ENCODE results near the gene CAMTA1.

Gene CAMTA1

DNA sequence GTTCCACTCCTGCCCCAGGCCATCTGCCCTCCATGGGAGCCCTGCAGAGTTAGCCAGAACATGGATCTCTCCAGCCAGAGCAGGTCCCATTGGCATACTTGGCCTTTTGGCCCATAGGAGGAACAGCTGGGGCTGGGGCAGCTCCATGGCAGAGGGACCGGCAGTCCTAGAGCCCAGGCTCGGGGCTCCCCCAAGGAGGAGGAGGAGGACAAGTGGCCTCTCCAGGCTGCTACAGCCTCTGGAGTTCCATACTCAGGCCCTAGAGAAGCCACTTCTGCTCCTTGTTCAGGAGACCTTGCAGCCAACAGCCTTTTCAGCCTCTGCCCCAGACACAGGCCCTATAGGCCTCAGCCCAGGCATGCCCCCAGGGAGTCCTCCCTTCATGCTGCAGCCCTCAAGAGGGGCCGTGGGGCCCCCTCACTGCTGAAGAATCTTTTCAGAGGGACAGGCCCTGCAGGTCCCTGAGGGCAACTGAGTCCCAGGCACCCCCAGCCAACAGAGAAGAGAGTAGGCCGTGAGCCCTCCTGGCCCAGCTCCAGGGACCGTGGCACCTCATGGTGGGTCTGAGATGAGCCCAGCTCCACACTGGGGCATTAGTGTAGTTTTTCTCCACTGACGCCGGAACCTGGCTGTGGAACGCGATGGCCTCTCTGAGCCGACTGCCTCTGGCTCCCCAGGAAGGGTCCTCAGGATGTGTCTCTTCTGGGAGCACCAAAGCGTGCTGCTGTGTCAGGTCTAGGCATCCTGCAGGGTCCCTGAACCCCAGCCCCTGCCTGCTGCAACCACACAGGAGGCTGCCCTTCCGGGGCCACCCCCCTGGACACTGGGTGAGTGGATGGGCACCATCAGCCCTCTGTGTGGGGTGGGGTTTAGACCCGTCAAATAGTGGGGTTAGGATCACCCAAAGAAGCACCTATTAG is 688.2 kb downstream of the CAMTA1 start:
- no peak for DNase-seq

DNA sequence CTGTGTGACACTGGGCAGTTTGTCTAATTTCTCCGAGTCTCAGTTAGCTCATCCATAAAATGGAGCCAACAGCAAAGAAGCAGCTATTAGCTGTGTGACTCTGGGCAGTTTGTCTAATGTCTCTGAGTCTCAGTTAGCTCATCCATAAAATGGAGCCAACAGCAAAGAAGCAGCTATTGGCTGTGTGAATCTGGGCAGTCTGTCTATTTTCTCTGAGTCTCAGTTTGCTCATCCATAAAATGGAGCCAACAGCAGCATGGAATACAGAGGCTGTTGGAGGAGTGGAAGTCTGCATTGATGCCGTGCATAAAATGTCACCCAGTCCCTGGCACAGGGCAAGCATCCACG is 688.9 kb downstream of the CAMTA1 start:
- DNase-seq = no peak

DNA sequence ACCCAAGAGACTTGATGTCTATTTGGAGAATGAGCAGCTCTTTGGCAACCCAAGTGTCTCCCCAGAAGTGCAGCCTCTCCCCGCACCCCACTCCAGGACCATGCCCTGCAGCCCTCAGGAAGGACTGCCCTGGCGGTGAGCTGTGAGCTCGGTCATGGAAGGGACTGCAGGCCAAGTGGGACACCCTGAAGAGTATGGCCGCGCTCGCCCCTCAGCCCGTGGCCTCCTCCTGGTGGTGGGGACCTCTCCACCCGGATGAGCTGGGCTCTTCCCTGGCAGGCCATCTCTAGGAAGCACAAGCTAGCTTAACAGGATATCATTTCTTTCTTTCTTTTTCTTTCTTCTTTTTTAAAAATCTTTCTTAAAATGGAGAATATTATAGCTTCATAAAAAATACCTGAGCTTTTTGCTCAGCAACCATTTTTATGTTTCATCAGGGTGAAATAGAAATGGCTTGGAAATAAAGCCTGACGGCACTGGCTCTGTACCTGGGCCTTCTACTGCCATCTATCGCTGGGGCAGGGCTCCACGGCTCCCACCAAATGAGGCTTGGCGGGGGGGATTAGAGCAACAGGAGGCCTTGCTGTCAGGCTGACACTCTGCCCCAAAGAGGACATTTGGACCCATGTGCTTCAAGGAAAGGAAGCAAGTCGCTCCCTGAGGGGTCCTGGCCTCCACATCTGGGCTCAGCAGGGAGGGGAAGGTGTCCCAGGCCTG is 689.7 kb downstream of the CAMTA1 start:
- no peak for DNase-seq

DNA sequence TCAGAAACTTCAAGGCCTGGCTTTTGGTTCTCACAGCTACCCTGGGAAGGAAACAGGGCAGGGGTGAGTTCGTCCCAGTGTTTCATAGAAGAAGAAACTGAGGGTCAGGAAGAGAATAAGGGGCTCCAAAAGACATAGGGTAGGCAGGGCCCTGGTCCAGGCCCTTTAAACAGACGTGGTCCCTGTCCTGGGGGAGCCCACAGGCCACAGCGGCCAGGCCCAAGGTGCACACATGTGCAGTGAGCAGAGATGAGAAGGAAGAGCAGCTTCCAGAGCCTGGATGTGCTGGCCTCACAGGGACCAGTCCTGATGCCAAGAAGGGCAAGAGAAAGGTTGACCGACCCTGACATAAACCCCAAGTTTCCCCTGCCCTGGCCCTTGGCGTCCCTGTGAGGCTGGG is 690.4 kb downstream of the CAMTA1 start:
- DNase-seq = no peak

DNA sequence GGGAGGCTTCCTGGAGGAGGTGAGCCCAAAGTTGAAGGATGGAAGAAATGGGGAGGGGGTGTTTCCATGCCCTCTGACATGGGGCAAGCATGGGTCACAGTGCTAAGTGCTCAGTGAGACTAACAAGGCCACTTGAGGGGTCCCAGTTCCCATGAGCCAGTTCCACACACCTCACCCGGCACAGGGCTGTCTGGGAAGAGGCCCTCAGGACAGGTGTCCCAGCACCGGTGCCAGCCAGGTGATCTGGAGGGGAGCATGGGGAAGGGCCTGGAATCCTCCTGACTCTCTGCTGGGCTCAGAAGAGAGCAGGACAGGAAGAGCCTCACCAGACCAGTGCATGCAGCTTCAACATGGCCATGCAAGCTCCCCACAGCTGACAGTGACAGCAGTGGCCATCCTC is 691.1 kb downstream of the CAMTA1 start:
- no peak for DNase-seq

DNA sequence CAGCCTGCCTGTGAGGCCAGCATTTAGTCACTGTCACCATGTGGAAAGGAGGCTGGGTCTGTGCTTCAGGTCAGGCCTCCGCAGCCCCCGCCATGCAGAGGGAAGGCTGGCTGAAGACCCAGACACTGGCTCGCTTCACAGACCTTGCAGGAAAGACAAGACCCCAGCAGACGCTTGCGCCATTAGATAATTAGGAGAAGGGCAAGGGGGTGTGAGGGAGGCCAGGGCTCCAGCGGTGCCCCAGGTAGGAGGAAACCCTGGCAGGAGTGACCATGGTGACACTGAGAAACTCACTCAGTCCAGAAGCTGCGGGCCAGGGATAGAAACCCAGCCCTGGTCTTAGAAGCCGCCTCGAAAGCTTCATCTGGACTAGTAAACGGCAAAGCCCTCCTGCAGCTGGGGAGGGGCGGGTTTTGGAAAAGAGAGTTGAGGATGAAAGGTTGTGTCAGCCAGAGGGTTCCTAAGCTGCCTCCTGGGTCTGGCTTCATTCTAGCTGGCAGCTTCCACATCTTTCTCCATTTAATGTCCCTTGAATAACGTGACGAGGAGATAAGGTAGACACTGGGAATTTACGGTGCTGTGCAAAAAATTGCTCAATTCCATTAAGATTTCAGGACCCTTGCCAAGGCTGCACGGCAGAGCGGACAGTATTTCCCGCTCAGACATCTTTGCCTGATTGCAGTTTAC is 691.8 kb downstream of the CAMTA1 start:
- DNase-seq = no peak

DNA sequence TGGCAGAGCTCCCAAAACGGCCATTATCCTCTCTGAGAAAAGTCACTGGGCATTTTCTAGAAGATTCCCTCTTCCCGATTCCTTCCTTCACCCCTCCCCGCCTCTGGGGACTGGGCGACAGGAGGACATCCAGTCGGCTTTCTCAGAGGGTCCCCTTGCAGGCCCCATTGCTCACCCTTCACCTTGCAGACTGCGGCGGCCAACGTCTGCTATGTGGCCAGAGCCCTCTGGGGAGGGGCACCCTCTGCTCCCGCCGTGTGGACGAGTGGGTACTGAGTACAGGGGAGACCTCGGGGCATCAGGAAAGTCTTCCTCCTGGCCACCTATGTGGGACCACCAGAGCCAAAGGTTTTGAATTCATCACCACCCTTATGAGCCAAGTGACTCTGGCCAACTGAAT is 692.3 kb downstream of the CAMTA1 start:
- DNase-seq = no peak

DNA sequence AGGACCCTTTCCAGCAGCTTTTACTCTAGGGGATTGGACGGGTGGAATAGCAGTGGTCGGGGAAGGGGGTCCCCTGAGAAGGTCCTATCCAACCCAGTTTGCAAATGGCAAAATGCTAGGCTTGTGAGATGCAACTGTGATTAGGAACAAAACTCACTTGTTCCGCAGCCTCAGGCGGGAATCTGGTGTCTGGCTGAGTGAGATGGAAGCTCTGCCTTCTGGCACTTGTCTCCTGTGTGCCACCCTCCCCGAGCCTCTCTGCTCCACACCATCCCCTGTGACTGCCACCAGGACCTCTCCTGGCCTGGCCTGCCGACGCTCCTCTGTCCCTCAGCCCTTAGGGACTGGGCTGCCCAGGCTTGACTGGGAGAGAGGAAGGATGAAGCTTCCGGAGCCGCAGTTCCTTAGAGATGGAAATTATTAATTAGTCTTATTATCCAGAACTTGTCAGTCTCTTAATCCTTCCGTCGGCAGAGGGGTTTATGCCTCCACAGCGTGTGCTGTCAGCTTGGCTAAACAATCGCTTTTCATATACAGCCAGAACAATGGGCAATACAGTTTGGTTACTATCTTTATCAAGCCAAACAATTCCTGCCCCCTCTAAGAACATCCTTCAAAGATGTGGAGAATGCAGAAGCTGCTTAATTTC is 693.0 kb downstream of the CAMTA1 start:
- no peak for DNase-seq

DNA sequence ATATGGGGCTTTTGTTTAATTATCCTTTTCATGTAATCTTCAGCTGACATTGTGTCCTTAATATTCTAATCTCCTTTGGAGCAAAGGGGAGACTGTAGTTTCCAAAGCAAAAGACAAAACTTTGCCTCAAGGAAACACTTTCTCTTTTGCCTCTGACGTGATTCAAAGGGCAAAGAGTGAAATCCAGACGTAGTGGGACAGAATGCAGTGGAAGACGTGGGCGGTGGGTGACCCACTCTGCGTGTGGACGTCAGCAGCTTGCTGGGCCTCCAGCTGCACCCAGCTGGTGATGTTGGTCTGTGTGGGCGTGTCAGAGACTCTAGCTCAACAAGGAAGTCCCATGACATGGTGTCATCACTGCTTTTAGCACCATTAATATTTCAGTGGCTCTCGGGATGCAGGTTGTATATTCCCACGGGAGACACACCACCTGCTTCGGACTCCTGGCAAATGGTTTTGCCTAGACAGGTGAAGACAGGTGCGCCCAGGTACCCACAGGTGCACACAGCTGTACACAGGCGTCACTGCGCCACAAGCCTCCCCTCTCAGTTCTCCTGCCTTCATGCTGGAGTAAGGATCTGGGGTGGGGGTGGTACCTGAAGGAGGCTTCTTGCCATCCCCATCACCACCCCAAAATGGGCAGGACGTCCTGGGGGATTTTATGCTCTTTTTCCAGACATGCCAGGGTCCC is 693.7 kb downstream of the CAMTA1 start:
- DNase-seq = no peak

DNA sequence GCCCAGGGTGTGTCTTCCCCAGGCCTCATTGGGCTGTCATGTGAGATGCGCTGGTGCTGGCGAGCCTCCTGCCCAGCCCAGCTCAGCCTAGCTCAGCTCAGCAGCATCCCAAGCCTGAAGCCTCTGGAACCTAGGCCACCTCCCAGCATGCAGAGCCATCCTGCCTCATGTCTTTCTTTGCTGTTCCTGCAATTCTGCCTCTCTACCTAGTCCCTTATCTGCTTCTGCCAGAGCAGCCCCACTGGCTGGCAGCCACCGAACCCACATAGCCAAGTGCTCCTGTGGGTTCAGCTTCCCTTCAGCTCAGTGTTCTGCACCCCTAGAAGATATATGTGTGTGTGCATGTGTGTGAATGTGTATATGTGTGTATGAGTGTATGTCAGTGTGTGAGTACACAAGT is 694.3 kb downstream of the CAMTA1 start:
- no peak for DNase-seq

DNA sequence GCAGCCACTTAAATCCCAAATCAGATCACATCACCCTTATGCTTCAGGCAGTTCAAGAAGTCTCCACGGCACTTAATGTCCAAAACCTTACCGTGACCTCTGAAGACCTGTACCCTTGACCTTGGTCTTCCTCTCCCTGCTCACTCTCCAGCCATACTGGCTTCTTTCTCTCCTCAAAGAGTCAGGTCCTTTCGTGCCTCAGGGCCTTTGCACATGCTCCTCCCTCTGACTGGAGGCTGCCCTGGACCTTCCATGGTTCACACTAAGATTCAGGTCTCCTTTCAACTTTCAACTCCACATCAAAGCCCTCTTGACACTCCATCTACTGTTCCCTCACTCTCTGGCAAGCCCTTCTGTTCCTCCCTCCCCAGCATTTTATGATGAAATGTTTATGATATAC is 695.9 kb downstream of the CAMTA1 start:
- no peak for DNase-seq

DNA sequence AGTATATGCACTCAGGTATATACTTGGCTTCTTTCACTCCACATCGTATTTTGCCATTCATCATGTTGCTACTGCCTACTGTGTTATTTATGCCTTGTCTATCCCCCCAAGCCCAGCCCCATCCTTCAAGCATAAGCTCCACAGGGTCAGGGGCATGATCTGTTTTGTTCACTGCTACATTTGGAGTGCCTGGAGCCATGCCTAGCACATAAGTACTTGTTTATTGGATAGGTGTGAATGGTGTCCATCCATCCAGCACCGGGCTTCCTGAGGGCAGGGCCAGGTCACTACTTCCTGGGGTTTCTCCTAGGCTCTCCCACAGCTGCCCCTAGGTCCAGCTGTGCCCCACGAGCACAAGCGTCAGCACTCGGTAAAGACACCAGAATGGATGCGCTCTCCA is 696.8 kb downstream of the CAMTA1 start:
- DNase-seq = no peak

DNA sequence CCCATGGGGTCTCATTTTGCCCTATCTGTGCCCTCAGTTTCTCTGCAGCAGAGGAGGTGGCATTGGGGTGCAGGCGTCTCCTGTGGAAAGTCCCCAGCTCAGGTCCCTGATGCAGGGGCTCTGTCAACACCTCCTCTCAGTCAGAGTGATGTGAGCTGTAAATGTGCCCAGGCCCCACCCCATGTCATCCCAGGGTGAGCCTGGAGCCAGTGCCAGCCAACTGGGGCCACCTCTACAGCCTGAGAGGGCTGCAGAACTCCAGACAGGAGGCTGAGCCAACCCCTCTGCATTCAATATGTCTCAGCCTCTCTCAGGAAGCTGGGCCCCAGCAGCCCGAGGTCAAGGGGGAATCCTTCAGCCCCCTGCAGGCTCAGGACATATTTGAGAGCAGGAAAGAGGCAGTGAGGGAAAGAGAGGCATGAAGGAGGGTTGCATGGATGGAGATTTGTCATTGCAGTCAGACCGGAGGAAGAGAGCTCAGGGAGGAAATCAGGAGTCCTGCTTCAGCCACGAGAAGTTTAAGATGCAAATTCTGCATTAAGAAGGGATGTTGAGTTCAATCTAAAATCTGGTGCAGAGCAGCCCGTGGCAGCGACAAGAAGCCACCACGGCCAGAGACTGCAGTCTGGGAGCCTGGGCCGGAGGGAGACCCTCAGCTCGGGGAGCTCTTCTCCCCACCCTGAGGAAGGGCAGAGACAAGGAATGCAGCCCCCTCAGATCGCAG is 697.7 kb downstream of the CAMTA1 start:
- DNase-seq = no peak

DNA sequence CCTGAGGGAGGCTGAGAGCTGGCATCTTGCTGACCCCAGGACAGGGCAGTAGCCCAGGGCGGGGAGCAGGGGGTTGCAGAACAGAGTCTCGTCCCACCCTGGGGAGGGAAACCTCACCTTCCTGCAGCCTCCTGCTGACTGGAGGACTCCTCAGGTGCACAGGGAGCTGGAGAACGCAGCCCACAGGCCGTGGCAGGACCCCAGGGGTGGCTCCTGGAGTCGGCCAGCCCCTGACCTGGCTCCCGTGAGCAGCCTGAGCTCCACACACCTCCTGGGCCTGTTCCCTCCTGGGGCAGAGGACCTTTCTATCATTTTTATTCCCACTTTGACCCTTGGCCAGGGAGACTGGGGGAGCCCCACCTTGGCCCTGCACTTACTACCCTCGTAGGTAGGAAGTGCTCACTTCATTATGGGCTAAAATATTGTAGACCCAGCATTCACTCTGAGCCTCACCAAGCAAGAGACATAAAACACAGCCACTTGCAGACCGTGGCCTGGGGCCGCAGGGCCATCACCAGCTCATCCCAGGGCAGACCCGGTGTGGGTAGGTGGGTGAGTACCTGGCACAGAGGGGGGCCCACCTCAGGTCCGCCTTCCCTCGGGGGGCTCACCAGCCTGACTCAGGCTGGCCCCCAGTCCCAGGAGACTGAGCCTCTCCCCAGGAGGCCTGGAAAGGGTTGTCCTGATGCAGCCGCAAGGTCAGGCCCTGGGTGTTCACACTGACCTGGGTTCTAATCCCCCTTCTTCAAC is 698.6 kb downstream of the CAMTA1 start:
- DNase-seq = no peak

DNA sequence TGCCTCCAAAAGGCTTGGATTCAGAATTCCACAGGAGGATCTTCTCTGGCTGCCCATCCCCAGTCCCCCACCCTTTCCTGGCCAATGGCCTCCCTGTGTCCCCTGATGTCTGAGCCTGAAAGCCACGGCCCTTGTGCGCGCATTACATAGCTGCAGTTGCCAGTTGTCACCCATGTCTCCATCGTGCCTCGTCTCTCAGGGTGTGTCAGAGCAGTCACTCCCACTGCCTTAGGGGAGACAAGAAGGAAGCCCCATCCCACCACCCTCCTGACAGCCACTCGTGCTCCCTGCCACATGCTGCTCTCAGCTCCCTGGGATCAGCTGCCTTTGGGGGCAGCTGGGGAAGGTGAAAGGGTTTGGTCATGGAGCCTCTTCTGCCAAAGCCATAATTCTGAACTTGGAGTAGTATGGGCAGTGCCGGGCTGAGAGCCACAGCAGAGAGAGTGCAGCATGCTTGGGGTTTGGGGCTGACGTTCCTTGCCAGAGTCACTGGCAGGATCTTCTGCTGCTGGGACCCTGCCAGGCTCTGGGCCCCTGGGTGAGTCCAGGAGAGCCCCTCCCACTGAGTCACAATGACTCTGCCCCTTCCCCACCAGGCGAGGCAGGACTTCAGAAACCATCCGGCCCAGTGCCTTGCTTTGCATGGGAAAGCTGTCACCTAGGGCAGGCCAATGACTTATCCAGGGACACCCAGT is 700.0 kb downstream of the CAMTA1 start:
- DNase-seq = no peak

DNA sequence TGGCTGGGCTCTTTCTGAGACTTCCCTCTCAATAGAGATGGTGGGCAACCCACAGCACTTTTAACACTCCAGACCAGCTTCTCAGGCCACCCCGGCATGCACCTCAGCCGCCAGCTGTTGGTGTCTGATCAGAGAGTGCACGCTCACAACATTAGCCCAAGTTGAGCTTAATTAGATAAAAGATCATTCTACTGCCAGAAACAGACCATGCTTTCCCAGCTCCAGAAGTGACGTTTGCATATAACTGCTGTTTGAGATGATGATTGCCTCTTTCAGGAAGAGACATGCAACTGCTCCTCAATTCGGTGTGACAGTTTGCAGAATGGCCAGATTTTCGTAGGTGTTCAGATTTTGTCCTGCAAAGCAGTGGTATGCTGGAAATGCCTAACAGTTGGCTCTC is 700.6 kb downstream of the CAMTA1 start:
- DNase-seq = no peak

DNA sequence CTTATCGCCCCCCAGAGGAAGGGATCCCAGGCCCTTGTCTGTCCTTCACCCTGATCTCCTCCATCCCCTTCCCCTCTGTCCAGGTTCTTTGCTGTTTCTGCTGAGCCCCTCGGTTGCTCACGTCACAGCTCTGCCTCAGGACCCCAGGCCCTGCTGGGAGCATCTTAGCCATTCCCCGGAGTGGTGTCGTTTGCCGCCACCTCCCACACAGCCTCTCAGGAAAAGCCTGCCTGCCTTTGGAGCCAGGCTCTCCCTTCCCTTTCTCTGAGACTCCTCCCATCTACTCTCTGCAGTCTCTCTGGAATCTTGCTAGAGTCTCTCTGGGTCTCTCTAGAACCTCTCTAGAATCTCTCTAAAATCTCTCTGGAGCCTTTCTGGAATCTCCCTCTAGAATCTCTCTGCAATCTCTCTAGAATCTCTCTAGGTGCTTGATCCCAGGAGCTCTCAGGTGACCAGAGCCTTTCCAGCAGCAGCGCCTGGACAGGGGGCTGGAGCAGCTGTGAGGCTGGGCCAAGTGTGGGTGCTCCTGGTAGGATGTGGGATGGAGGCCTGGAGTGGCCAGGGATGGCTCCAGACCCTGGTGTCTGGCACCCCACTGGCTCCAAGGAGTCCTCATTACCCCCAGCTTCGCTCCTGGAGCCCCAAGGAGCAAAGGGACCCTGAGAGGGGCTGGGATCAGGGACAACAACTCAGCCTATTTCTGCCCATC is 702.7 kb downstream of the CAMTA1 start:
- no peak for DNase-seq

DNA sequence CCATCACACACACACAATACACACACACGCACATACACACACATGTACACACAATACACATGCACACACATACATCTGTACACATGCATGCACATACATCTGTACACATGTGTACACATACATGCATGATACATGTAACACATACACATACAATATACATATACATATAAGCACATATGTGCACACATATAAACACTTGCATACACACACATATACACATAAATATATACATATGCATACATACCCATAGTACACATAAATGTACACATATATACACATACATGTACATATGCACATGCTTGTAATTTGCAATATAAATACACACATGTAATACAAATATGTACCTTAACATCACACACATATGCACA is 703.2 kb downstream of the CAMTA1 start:
- no peak for DNase-seq

DNA sequence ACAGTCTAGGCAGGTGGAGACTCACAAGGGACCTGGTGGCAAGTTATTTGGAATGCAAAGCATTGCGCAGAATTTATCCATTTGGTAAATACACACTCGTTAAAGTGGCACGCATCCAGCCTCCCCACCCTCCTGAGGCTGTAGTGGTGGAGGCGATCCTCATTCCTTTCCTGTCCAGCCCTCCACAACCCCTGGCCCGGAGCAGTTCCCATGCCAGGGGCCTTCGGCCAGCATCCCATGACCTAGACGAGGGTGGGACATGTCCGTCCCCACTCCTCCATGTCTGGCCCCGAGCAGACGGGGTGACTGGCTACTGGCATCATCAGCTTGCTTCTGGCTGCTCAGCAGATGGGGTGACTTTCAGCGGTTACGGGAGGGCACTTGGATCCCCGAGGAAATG is 704.3 kb downstream of the CAMTA1 start:
- no peak for DNase-seq

DNA sequence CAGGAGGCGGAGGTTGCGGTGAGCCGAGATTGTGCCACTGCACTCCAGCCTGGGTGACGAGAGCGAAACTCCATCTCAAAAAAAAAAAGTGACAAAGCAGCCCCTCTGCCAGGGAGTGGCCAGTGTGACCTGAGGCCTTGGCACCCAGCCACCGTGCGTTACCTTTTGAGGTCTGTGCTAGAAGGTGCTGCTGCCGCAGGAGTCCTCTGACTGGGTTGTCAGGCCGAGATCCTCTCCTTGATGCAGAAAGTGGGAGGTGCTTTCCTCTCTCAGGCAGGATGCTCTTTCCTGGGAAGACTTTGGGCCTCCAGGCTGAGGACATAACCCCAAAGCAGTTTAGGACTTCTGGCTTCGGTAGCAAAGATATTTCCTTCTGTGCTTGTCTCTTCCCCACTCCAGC is 705.3 kb downstream of the CAMTA1 start:
- DNase-seq = no peak
